ENCODE measurements around the gene ING4. TPM values are rescaled to one million over a fixed set of nuclear protein-coding genes. Genes with fewer than 3 reads are reported as not detected.

ING4 gene
- total and polyA plus RNA-seq, 2 of the 13 experiments (the other 11 are each of a cell fraction or from before 2014, with no cell fraction given): 14.4 to 32.4 TPM

GRCh38 chr12:6662906-6663742, at the start of gene ING4 (continued):
- TF ChIP-seq E2F1 (CRISPR knock-in tag; IDR thresholded peaks at IDR 0.05): peak; percentile 75
- TF ChIP-seq, protein P1, sequence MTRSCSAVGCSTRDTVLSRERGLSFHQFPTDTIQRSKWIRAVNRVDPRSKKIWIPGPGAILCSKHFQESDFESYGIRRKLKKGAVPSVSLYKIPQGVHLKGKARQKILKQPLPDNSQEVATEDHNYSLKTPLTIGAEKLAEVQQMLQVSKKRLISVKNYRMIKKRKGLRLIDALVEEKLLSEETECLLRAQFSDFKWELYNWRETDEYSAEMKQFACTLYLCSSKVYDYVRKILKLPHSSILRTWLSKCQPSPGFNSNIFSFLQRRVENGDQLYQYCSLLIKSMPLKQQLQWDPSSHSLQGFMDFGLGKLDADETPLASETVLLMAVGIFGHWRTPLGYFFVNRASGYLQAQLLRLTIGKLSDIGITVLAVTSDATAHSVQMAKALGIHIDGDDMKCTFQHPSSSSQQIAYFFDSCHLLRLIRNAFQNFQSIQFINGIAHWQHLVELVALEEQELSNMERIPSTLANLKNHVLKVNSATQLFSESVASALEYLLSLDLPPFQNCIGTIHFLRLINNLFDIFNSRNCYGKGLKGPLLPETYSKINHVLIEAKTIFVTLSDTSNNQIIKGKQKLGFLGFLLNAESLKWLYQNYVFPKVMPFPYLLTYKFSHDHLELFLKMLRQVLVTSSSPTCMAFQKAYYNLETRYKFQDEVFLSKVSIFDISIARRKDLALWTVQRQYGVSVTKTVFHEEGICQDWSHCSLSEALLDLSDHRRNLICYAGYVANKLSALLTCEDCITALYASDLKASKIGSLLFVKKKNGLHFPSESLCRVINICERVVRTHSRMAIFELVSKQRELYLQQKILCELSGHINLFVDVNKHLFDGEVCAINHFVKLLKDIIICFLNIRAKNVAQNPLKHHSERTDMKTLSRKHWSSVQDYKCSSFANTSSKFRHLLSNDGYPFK (CRISPR knock-in tag; IDR thresholded peaks at IDR 0.05; ENCODE audit: borderline replicate concordance): peak; percentile 91; the same call in 1 of the 2 replicates
- TF ChIP-seq, protein P2, sequence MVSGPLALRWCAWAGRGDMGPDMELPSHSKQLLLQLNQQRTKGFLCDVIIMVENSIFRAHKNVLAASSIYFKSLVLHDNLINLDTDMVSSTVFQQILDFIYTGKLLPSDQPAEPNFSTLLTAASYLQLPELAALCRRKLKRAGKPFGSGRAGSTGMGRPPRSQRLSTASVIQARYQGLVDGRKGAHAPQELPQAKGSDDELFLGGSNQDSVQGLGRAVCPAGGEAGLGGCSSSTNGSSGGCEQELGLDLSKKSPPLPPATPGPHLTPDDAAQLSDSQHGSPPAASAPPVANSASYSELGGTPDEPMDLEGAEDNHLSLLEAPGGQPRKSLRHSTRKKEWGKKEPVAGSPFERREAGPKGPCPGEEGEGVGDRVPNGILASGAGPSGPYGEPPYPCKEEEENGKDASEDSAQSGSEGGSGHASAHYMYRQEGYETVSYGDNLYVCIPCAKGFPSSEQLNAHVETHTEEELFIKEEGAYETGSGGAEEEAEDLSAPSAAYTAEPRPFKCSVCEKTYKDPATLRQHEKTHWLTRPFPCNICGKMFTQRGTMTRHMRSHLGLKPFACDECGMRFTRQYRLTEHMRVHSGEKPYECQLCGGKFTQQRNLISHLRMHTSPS (CRISPR knock-in tag; IDR thresholded peaks at IDR 0.05; ENCODE audit: low read depth): no peak
- TF ChIP-seq BCL6 (CRISPR knock-in tag; IDR thresholded peaks at IDR 0.05): no peak
- TF ChIP-seq, protein P3, sequence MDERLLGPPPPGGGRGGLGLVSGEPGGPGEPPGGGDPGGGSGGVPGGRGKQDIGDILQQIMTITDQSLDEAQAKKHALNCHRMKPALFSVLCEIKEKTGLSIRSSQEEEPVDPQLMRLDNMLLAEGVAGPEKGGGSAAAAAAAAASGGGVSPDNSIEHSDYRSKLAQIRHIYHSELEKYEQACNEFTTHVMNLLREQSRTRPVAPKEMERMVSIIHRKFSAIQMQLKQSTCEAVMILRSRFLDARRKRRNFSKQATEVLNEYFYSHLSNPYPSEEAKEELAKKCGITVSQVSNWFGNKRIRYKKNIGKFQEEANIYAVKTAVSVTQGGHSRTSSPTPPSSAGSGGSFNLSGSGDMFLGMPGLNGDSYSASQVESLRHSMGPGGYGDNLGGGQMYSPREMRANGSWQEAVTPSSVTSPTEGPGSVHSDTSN (CRISPR knock-in tag; IDR thresholded peaks at IDR 0.05): no peak; the same call in 1 of the 2 replicates
- TF ChIP-seq ZBED4 (CRISPR knock-in tag; IDR thresholded peaks at IDR 0.05; ENCODE audit: borderline replicate concordance): no peak
- TF ChIP-seq ELF4 (CRISPR knock-in tag; IDR thresholded peaks at IDR 0.05; ENCODE audit: borderline replicate concordance): peak; percentile 100
- peak; percentile 37; the same call in 1 of the 2 replicates for TF ChIP-seq FOXJ3 (CRISPR knock-in tag; IDR thresholded peaks at IDR 0.05; ENCODE audit: borderline replicate concordance)
- TF ChIP-seq ADNP (CRISPR knock-in tag; IDR thresholded peaks at IDR 0.05): no peak
- TF ChIP-seq TMF1 (CRISPR knock-in tag; IDR thresholded peaks at IDR 0.05; ENCODE audit: low read depth): no peak; the same call in 1 of the 2 replicates
- TF ChIP-seq TRIM24 (CRISPR knock-in tag; IDR thresholded peaks at IDR 0.05): no peak
- TF ChIP-seq LBX2 (CRISPR knock-in tag; IDR thresholded peaks at IDR 0.05; ENCODE audit: borderline replicate concordance): no peak
- TF ChIP-seq SNAI1 (CRISPR knock-in tag; IDR thresholded peaks at IDR 0.05; ENCODE audit: borderline replicate concordance): no peak
- TF ChIP-seq ZNF230 (CRISPR knock-in tag; IDR thresholded peaks at IDR 0.05): no peak
- no peak for TF ChIP-seq RBAK (CRISPR knock-in tag; IDR thresholded peaks at IDR 0.05)
